Gastroesophageal sphincter (tissue), 4 donors: ENCODE measurements around the gene GLDN. TPM values are rescaled to one million over a fixed set of nuclear protein-coding genes. Genes with fewer than 3 reads are reported as not detected.
A peak's percentile ranks its signal among the peaks of the same experiment; 100 is the strongest.

Source experiments
- ATAC-seq: fragments of 150-250 bp; one replicate; pipeline ENCODE4 v1.9.1; 2016; ENCODE audit warnings: mild to moderate bottlenecking, moderate library complexity
- H3K27ac ChIP-seq, 4 donors: fragments of 200-600 bp; sonication (generic) in 3 of 4; 1 replicate in 3 of 4; 2 replicates in 1 of 4; pipeline ENCODE4 v1.5.1; 2016 to 2019
- H3K27me3 ChIP-seq: fragments of 200-600 bp; sonication (generic); one replicate; pipeline ENCODE4 v1.5.1; 2019
- H3K36me3 ChIP-seq, 2 donors: fragments of 200-600 bp; sonication (generic); one replicate each; pipeline ENCODE4 v1.5.1; 2019; ENCODE audit warnings: control low read depth in 1 of 2
- H3K4me1 ChIP-seq, 3 donors: fragments of 200-600 bp; sonication (generic); 1 replicate in 2 of 3; 2 replicates in 1 of 3; pipeline ENCODE4 v1.5.1; 2016 to 2019; ENCODE audit warnings: control low read depth in 2 of 3
- H3K4me3 ChIP-seq, 2 donors: fragments of 200-600 bp; sonication (generic); one replicate each; pipeline ENCODE4 v1.5.1; 2019; ENCODE audit warnings: mild to moderate bottlenecking in 1 of 2, moderate library complexity in 1 of 2
- H3K9me3 ChIP-seq, 3 donors: fragments of 200-600 bp; sonication (generic); one replicate each; pipeline ENCODE4 v1.5.1; 2017 to 2019; ENCODE audit warnings: control low read depth in 2 of 3
- EP300 ChIP-seq: sonication (generic); formaldehyde crosslinking; IDR thresholded peaks from one replicate; pipeline ENCODE4 v1.6.1; 2017; ENCODE audit warnings: antibody characterized with exemption, mild to moderate bottlenecking
- POLR2A ChIP-seq, 2 donors: fragments of 450-650 bp; IDR thresholded peaks; one replicate each; pipeline ENCODE4 v1.6.1; 2017; ENCODE audit warnings: antibody characterized with exemption in 2 of 2, mild to moderate bottlenecking in 2 of 2, moderate library complexity in 1 of 2
- POLR2AphosphoS5 ChIP-seq: sonication (generic); formaldehyde crosslinking; IDR thresholded peaks from one replicate; pipeline ENCODE4 v1.6.1; 2017; ENCODE audit warnings: antibody characterized with exemption
- WGBS, 2 donors: methylation state at CpG; one replicate each; pipeline ENCODE4 v1.1.5; 2018; ENCODE audit warnings: low coverage in 1 of 2; 5-methylcytosine and 5-hydroxymethylcytosine counted together
- total RNA-seq, 4 donors: library from RNA; depleted of rRNA; stranded (reverse); fragments of >200 nt; gene quantifications; one replicate each; pipeline ENCODE4 v1.1.0, GENCODE V29; 2016
- TF ChIP-seq, protein P1 (sequence below), 4 experiments: fragments of 200-600 bp in 2 of 4; fragments of 450-650 bp in 2 of 4; sonication (generic) in 1 of 4; IDR thresholded peaks; one replicate each; pipeline ENCODE4 v1.5.1; 2017 to 2019; ENCODE audit warnings: antibody characterized with exemption in 4 of 4, mild to moderate bottlenecking in 2 of 4, moderate library complexity in 2 of 4

The GLDN gene
- total RNA-seq, 4 donors from 2014 or later, result 3.7 to 19.6 (median 4.4) TPM

- H3K4me1 ChIP-seq, result no peaks in the 10 kb centered on the region
- WGBS, 2 donors, result 64 to 71% methylated on average over 1 of the region's 3 CpGs
- TF ChIP-seq POLR2A (IDR thresholded peaks at IDR 0.05) (no peak), POLR2AphosphoS5 (no peak), EP300 (no peak)
- TF ChIP-seq, protein P1, sequence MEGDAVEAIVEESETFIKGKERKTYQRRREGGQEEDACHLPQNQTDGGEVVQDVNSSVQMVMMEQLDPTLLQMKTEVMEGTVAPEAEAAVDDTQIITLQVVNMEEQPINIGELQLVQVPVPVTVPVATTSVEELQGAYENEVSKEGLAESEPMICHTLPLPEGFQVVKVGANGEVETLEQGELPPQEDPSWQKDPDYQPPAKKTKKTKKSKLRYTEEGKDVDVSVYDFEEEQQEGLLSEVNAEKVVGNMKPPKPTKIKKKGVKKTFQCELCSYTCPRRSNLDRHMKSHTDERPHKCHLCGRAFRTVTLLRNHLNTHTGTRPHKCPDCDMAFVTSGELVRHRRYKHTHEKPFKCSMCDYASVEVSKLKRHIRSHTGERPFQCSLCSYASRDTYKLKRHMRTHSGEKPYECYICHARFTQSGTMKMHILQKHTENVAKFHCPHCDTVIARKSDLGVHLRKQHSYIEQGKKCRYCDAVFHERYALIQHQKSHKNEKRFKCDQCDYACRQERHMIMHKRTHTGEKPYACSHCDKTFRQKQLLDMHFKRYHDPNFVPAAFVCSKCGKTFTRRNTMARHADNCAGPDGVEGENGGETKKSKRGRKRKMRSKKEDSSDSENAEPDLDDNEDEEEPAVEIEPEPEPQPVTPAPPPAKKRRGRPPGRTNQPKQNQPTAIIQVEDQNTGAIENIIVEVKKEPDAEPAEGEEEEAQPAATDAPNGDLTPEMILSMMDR (IDR thresholded peaks at IDR 0.05), result no peak
- H3K4me3 ChIP-seq, result no peak overlapping the region
- no peaks in the 10 kb centered on the region for H3K9me3 ChIP-seq
- ATAC-seq, result peak; percentile 51
- no peaks in the 10 kb centered on the region for H3K27me3 ChIP-seq
- no peak overlapping the region for H3K27ac ChIP-seq
- no peaks in the 10 kb centered on the region for H3K36me3 ChIP-seq
Observed at GRCh38 chr15:51366920-51367319, 25.5 kb downstream of the GLDN start.

DNA sequence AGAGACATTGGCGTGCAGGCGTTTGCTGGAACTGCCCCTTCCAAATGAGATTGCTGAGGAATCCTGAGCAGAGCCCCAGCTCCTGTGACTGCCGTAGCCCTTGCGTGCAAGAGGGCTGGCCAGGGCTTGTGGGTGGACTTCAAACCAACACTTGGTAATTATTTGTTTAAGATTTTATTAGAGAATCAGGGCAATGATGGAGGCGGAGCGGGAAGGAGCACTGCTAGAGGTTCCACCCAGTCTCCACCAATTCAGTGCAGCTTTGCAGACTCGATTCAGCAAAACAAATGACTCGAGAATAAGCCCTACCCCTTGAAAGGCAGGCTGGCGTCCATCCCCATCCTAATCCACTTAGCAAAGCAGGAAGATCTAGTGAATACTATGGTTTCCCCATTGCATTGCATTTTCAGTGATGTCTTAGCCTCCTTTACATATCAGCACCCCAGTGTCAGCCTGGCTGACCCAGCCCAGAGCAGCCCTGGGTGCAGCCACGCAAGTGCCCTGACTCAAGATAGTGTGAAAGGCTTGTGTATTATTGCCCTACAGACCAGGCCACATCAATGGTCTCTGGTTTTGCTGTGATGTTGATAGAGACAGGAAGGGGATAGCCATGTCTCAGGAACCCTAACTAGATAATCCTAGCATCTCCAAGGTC is 26.0 kb downstream of the GLDN start:
- Histone ChIP-seq H3K4me3 (no peak overlapping the region), H3K27me3 (no peaks in the 10 kb centered on the region), H3K9me3 (no peaks in the 10 kb centered on the region), H3K36me3 (no peaks in the 10 kb centered on the region), H3K4me1 (no peaks in the 10 kb centered on the region), H3K27ac (no peak overlapping the region)
- no peak for TF ChIP-seq EP300
- no peak for TF ChIP-seq POLR2AphosphoS5
- TF ChIP-seq, protein P1 (IDR thresholded peaks at IDR 0.05), result no peak
- no peak for TF ChIP-seq POLR2A (IDR thresholded peaks at IDR 0.05)
- peak; percentile 22 for ATAC-seq
- 80 to 85% methylated on average over 3 to 7 of the region's 10 CpGs for WGBS, 2 donors

GRCh38 chr15:51368307-51368706 is 26.9 kb downstream of the GLDN start:
- H3K4me3 ChIP-seq, result no peak overlapping the region
- H3K36me3 ChIP-seq, result no peaks in the 10 kb centered on the region
- H3K27me3 ChIP-seq, result no peaks in the 10 kb centered on the region
- H3K9me3 ChIP-seq, result no peaks in the 10 kb centered on the region
- WGBS, 2 donors, result 60 to 85% methylated on average over 4 of the region's 6 CpGs
- no peak for ATAC-seq
- H3K27ac ChIP-seq, result no peak overlapping the region
- TF ChIP-seq POLR2A (IDR thresholded peaks at IDR 0.05), result no peak
- no peak for TF ChIP-seq POLR2AphosphoS5
- TF ChIP-seq, protein P1 (IDR thresholded peaks at IDR 0.05), result no peak
- TF ChIP-seq EP300, result no peak
- H3K4me1 ChIP-seq, result no peaks in the 10 kb centered on the region

GRCh38 chr15:51368751-51369450 is 27.4 kb downstream of the GLDN start:
- Histone ChIP-seq H3K4me3 (no peak overlapping the region), H3K4me1 (no peaks in the 10 kb centered on the region), H3K9me3 (no peaks in the 10 kb centered on the region), H3K27me3 (no peaks in the 10 kb centered on the region), H3K27ac (peak overlapping the region in 1 of 4 donors; percentile 42), H3K36me3 (no peaks in the 10 kb centered on the region)
- TF ChIP-seq POLR2A (IDR thresholded peaks at IDR 0.05) (no peak), POLR2AphosphoS5 (no peak), EP300 (no peak)
- TF ChIP-seq, protein P1 (IDR thresholded peaks at IDR 0.05), result no peak
- 52 to 92% methylated on average over 2 to 3 of the region's 3 CpGs for WGBS, 2 donors
- ATAC-seq, result no peak

GRCh38 chr15:51369451-51369761 is 28.0 kb downstream of the GLDN start:
- no peaks in the 10 kb centered on the region for H3K27me3 ChIP-seq
- H3K9me3 ChIP-seq, result no peaks in the 10 kb centered on the region
- TF ChIP-seq, protein P1 (IDR thresholded peaks at IDR 0.05), result no peak
- no peak for TF ChIP-seq POLR2A (IDR thresholded peaks at IDR 0.05)
- no peak for TF ChIP-seq EP300
- no peak for TF ChIP-seq POLR2AphosphoS5
- peak overlapping the region in 1 of 4 donors; percentile 42 for H3K27ac ChIP-seq
- no peaks in the 10 kb centered on the region for H3K4me1 ChIP-seq
- no peak for ATAC-seq
- H3K36me3 ChIP-seq, result no peaks in the 10 kb centered on the region
- 70 to 75% methylated on average over 1 of the region's 1 CpG for WGBS, 2 donors
- no peak overlapping the region for H3K4me3 ChIP-seq
